HG02938 (cell line): Measurements from ENCODE around the gene CNIH2.
"Not testable (repeated sequence)": the region's sequence is repeated elsewhere in the genome, so short reads cannot be mapped to it uniquely, and the experiment has no call there.

Source experiments
- ATAC-seq: cut with Tn5 transposase; IDR thresholded peaks from one replicate; pipeline ENCODE4 v1.9.1; 2021; ENCODE audit warnings: mild to moderate bottlenecking, moderate library complexity; ENCODE audit not compliant: unreplicated experiment

The CNIH2 gene

GRCh38 chr11:66313321-66314185 lies 35.6 kb downstream of the CNIH2 start:
- no peak for ATAC-seq

- no peak for ATAC-seq
Observed at GRCh38 chr11:66314186-66314501, 36.2 kb downstream of the CNIH2 start.

- no peak for ATAC-seq
Observed at GRCh38 chr11:66314561-66315497, 36.9 kb downstream of the CNIH2 start.

- ATAC-seq: no peak
Observed at GRCh38 chr11:66315498-66315885, 37.5 kb downstream of the CNIH2 start.

GRCh38 chr11:66315921-66316811 lies 38.2 kb downstream of the CNIH2 start:
- no peak for ATAC-seq

GRCh38 chr11:66316849-66317251 lies 38.9 kb downstream of the CNIH2 start, which contains the start of gene CD248:
Gene CD248 (minus strand): TSS chr11:66317044. CDS start chr11:66317027, 17 bp downstream.
- no peak for ATAC-seq

GRCh38 chr11:66317322-66317722 lies 39.3 kb downstream of the CNIH2 start:
- ATAC-seq: no peak

- ATAC-seq: no peak
Observed at GRCh38 chr11:66317723-66318599, 40.0 kb downstream of the CNIH2 start.

GRCh38 chr11:66318600-66318970 lies 40.6 kb downstream of the CNIH2 start:
- no peak for ATAC-seq

- not testable (repeated sequence) for ATAC-seq
Observed at GRCh38 chr11:66320289-66320688, 42.3 kb downstream of the CNIH2 start.

- not testable (repeated sequence) for ATAC-seq
Observed at GRCh38 chr11:66320748-66321147, 42.8 kb downstream of the CNIH2 start.

- ATAC-seq: no peak
Observed at GRCh38 chr11:66321606-66322005, 43.6 kb downstream of the CNIH2 start.

GRCh38 chr11:66322732-66323427 lies 44.9 kb downstream of the CNIH2 start:
- no peak for ATAC-seq

- ATAC-seq: no peak
Observed at GRCh38 chr11:66323684-66324083, 45.7 kb downstream of the CNIH2 start.

- no peak for ATAC-seq
Observed at GRCh38 chr11:66324664-66325063, 46.7 kb downstream of the CNIH2 start.

- no peak for ATAC-seq
Observed at GRCh38 chr11:66325263-66325671, 47.3 kb downstream of the CNIH2 start.

- no peak for ATAC-seq
Observed at GRCh38 chr11:66326261-66327111, 48.5 kb downstream of the CNIH2 start.
